H1 (cell line): ENCODE results near the gene PDE4B. TPM values are rescaled to one million over a fixed set of nuclear protein-coding genes. Genes with fewer than 3 reads are reported as not detected.

Experiments
- CTCF ChIA-PET: fragments of 300-600 bp; sonication (Branson Sonifier 250); formaldehyde crosslinking; loops from one replicate; lab custom pipeline; 2021; ENCODE audit not compliant: partially characterized antibody; lab: Charles Lee
- POLR2A ChIA-PET: fragments of 300-600 bp; sonication (Branson Sonifier 250); formaldehyde crosslinking; loops from one replicate; lab custom pipeline; 2021; ENCODE audit warnings: inconsistent platforms; ENCODE audit not compliant: partially characterized antibody; lab: Charles Lee
- DNase-seq, 2 experiments: peaks; one replicate each; pipeline versions ENCODE4 v3.0.0 to v3.0.0-alpha.2; 2010 to 2022; ENCODE audit warnings: low spot score in 2 of 2, low read depth in 1 of 2, mixed read lengths in 1 of 2
- FAIRE-seq: peaks from 2 replicates; lab custom pipeline; 2011; peaks lifted over from hg19 to GRCh38; lab: Jason Lieb, UNC
- H2AFZ ChIP-seq: 2 replicates; pipeline ENCODE4 v1.8.1; 2012; ENCODE audit warnings: low read length, inconsistent platforms
- H2AK5ac ChIP-seq: 2 replicates; pipeline ENCODE4 v1.6.1; 2013; ENCODE audit warnings: low read depth, low read length
- H2BK120ac ChIP-seq: replicated peaks from 2 replicates; pipeline ENCODE3; 2013; ENCODE audit warnings: low read depth, low read length, inconsistent platforms
- H2BK12ac ChIP-seq: 2 replicates; pipeline ENCODE4 v1.6.1; 2013; ENCODE audit warnings: low read depth, low read length
- H2BK15ac ChIP-seq: 2 replicates; pipeline ENCODE4 v1.6.1; 2013; ENCODE audit warnings: low read length
- H2BK20ac ChIP-seq: 2 replicates; pipeline ENCODE4 v1.6.1; 2013; ENCODE audit warnings: low read length
- H2BK5ac ChIP-seq: 2 replicates; pipeline ENCODE4 v1.6.1; 2013; ENCODE audit warnings: low read depth, low read length
- H3K14ac ChIP-seq: 2 replicates; pipeline ENCODE4 v1.6.1; 2013; ENCODE audit warnings: inconsistent platforms; ENCODE audit not compliant: insufficient read length
- H3K18ac ChIP-seq: 2 replicates; pipeline ENCODE4 v1.6.1; 2013; ENCODE audit warnings: low read length; ENCODE audit errors: extremely low read depth
- H3K23ac ChIP-seq: 2 replicates; pipeline ENCODE4 v1.6.1; 2013; ENCODE audit warnings: inconsistent platforms; ENCODE audit not compliant: insufficient read length
- H3K23me2 ChIP-seq: 2 replicates; pipeline ENCODE4 v1.6.1; 2013; ENCODE audit warnings: low read depth, low read length
- H3K27ac ChIP-seq: 2 replicates; pipeline ENCODE4 v1.6.1; 2011; ENCODE audit warnings: low read depth, low read length, inconsistent platforms
- H3K27me3 ChIP-seq, 4 experiments: replicated peaks in 1 of 4; 1 replicate in 1 of 4; 2 replicates in 3 of 4; pipeline versions ENCODE4 v1.6.1 to v1.8.1; 2011 to 2013; ENCODE audit warnings: low read length in 3 of 4, mild to moderate bottlenecking in 3 of 4, inconsistent platforms in 2 of 4, mixed read lengths in 2 of 4, moderate library complexity in 1 of 4; ENCODE audit not compliant: control insufficient read depth in 3 of 4, insufficient read depth in 3 of 4; ENCODE audit errors: extremely low read depth in 1 of 4
- H3K36me3 ChIP-seq, 4 experiments: 2 replicates each; pipeline versions ENCODE4 v1.6.1 to v1.8.1; 2011 to 2013; ENCODE audit warnings: mild to moderate bottlenecking in 4 of 4, low read length in 3 of 4, moderate library complexity in 2 of 4, control low read depth in 1 of 4, inconsistent platforms in 1 of 4; ENCODE audit not compliant: insufficient read depth in 4 of 4, control insufficient read depth in 2 of 4
- H3K4ac ChIP-seq: replicated peaks from 2 replicates; pipeline ENCODE3; 2013; ENCODE audit warnings: low read length, low read depth, mixed read lengths, inconsistent platforms; ENCODE audit not compliant: insufficient read length
- H3K4me1 ChIP-seq, 4 experiments: replicated peaks in 1 of 4; 1 replicate in 1 of 4; 2 replicates in 3 of 4; pipeline versions ENCODE4 v1.6.1 to v1.8.1; 2011 to 2013; ENCODE audit warnings: low read length in 3 of 4, inconsistent platforms in 2 of 4, mixed read lengths in 1 of 4; ENCODE audit not compliant: insufficient read depth in 4 of 4, control insufficient read depth in 3 of 4
- H3K4me2 ChIP-seq, 2 experiments: 2 replicates each; pipeline versions ENCODE4 v1.6.1 to v1.8.1; 2011 to 2013; ENCODE audit warnings: low read depth in 2 of 2, low read length in 2 of 2, control low read depth in 1 of 2, inconsistent platforms in 1 of 2, mild to moderate bottlenecking in 1 of 2; ENCODE audit not compliant: insufficient read depth in 1 of 2
- H3K4me3 ChIP-seq, 4 experiments: fragments of 200-600, 300-600 bp in 1 of 4; sonication (generic), shearing (Covaris generic), sonication (Bioruptor Twin) in 1 of 4; 2 replicates each; pipeline versions ENCODE4 v1.5.1 to v1.8.1; 2011 to 2016; ENCODE audit warnings: low read length in 4 of 4, low read depth in 3 of 4, control low read depth in 2 of 4, inconsistent platforms in 2 of 4, mild to moderate bottlenecking in 2 of 4, mixed read lengths in 1 of 4, moderate library complexity in 1 of 4; ENCODE audit not compliant: insufficient read depth in 2 of 4; ENCODE audit errors: extremely low read depth in 1 of 4
- H3K56ac ChIP-seq: replicated peaks from 2 replicates; pipeline ENCODE3; 2013; ENCODE audit warnings: low read depth, mild to moderate bottlenecking, mixed read lengths, low read length, inconsistent platforms; ENCODE audit not compliant: insufficient read length
- H3K79me1 ChIP-seq: 2 replicates; pipeline ENCODE4 v1.6.1; 2013; ENCODE audit warnings: low read depth, low read length, control low read depth
- H3K79me2 ChIP-seq, 2 experiments: 2 replicates each; pipeline versions ENCODE4 v1.6.1 to v1.8.1; 2012 to 2013; ENCODE audit warnings: low read length in 2 of 2, mild to moderate bottlenecking in 2 of 2, inconsistent platforms in 1 of 2; ENCODE audit not compliant: insufficient read depth in 2 of 2, control insufficient read depth in 1 of 2
- H3K9ac ChIP-seq, 4 experiments: replicated peaks in 1 of 4; 1 replicate in 1 of 4; 2 replicates in 3 of 4; pipeline versions ENCODE4 v1.6.1 to v1.8.1; 2011 to 2013; ENCODE audit warnings: low read depth in 3 of 4, low read length in 3 of 4, control low read depth in 2 of 4, mild to moderate bottlenecking in 2 of 4, moderate library complexity in 2 of 4, inconsistent platforms in 1 of 4; ENCODE audit errors: extremely low read depth in 1 of 4
- H3K9me3 ChIP-seq, 2 experiments: 2 replicates each; pipeline versions ENCODE4 v1.6.1 to v1.8.1; 2012 to 2013; ENCODE audit warnings: mild to moderate bottlenecking in 2 of 2, moderate library complexity in 2 of 2, control low read depth in 1 of 2, inconsistent platforms in 1 of 2, low read depth in 1 of 2, low read length in 1 of 2, mixed read lengths in 1 of 2; ENCODE audit not compliant: insufficient read depth in 2 of 2
- H4K20me1 ChIP-seq, 2 experiments: replicated peaks in 1 of 2; 2 replicates each; pipeline versions ENCODE3 to v1.8.1; 2011 to 2013; ENCODE audit warnings: inconsistent platforms in 2 of 2, low read length in 2 of 2, mild to moderate bottlenecking in 1 of 2; ENCODE audit not compliant: insufficient read depth in 2 of 2, control insufficient read depth in 1 of 2
- H4K5ac ChIP-seq: 2 replicates; pipeline ENCODE4 v1.6.1; 2013; ENCODE audit warnings: low read length, low read depth, mixed read lengths, inconsistent platforms; ENCODE audit not compliant: insufficient read length
- H4K8ac ChIP-seq: 2 replicates; pipeline ENCODE4 v1.8.0; 2013; ENCODE audit warnings: mild to moderate bottlenecking, moderate library complexity, low read length, inconsistent platforms; ENCODE audit not compliant: insufficient read depth; ENCODE audit errors: extremely low read depth
- H4K91ac ChIP-seq: replicated peaks from 2 replicates; pipeline ENCODE3; 2013; ENCODE audit warnings: low read length, mixed read lengths, inconsistent platforms; ENCODE audit not compliant: insufficient read length
- CBX8 ChIP-seq: fragments of 300-800, 300-1000 bp; sonication (generic); IDR thresholded peaks from 2 replicates; pipeline ENCODE4 v1.7.1; 2016; ENCODE audit warnings: low read depth, low read length, borderline replicate concordance
- CEBPB ChIP-seq: IDR thresholded peaks from 2 replicates; pipeline ENCODE4 v1.6.1; 2012; ENCODE audit warnings: low read depth, low read length
- CHD1 ChIP-seq: IDR thresholded peaks from 2 replicates; pipeline ENCODE4 v1.6.1; 2012; ENCODE audit warnings: low read depth, low read length, improper control_type of control experiment
- CHD2 ChIP-seq: IDR thresholded peaks from 2 replicates; pipeline ENCODE4 v1.6.1; 2012; ENCODE audit warnings: low read length, improper control_type of control experiment
- EP300 ChIP-seq, 2 experiments: IDR thresholded peaks; 1 replicate in 1 of 2; 2 replicates in 1 of 2; pipeline ENCODE4 v1.6.1; 2011 to 2012; ENCODE audit warnings: low read depth in 2 of 2, low read length in 2 of 2, mild to moderate bottlenecking in 2 of 2, borderline replicate concordance in 1 of 2, inconsistent platforms in 1 of 2, moderate library complexity in 1 of 2
- GABPA ChIP-seq: IDR thresholded peaks from 2 replicates; pipeline ENCODE4 v1.6.1; 2011; ENCODE audit warnings: mild to moderate bottlenecking, low read length, moderate library complexity, borderline replicate concordance; ENCODE audit not compliant: insufficient read depth
- KDM1A ChIP-seq: fragments of 200-600, 300-600 bp; sonication (generic); IDR thresholded peaks from 2 replicates; pipeline ENCODE4 v1.7.1; 2016; ENCODE audit warnings: mild to moderate bottlenecking, low read length, borderline replicate concordance
- KDM5A ChIP-seq: fragments of 200-600 bp; IDR thresholded peaks from 2 replicates; pipeline ENCODE4 v1.7.1; 2012; ENCODE audit warnings: mild to moderate bottlenecking, low read length, inconsistent platforms, mixed read lengths
- PHF8 ChIP-seq: fragments of 200-600 bp; sonication (generic); conservative IDR thresholded peaks from 2 replicates; pipeline ENCODE4 v1.7.1; 2012; ENCODE audit warnings: low read depth, mild to moderate bottlenecking, inconsistent platforms, low read length, moderate library complexity
- POLR2A ChIP-seq, 2 experiments: IDR thresholded peaks; 1 replicate in 1 of 2; 2 replicates in 1 of 2; pipeline ENCODE4 v1.6.1; 2011; ENCODE audit warnings: low read depth in 2 of 2, low read length in 2 of 2, mild to moderate bottlenecking in 2 of 2; ENCODE audit errors: control extremely low read depth in 1 of 2
- RBBP5 ChIP-seq: IDR thresholded peaks from 2 replicates; pipeline ENCODE4 v1.7.1; 2012; ENCODE audit warnings: low read depth, mild to moderate bottlenecking, inconsistent platforms, low read length, moderate library complexity, borderline replicate concordance
- RXRA ChIP-seq: IDR thresholded peaks from 2 replicates; pipeline ENCODE4 v1.6.1; 2011; ENCODE audit warnings: low read depth, mild to moderate bottlenecking, low read length, moderate library complexity; ENCODE audit not compliant: insufficient read depth
- SIX5 ChIP-seq: IDR thresholded peaks from 2 replicates; pipeline ENCODE4 v1.6.1; 2011; ENCODE audit warnings: mild to moderate bottlenecking, low read depth, low read length
- TAF7 ChIP-seq: optimal IDR thresholded peaks from 2 replicates; pipeline ENCODE3; 2011; ENCODE audit warnings: low read depth, mild to moderate bottlenecking, inconsistent platforms, low read length, moderate library complexity, borderline replicate concordance
- WGBS, 2 experiments: shearing (Covaris generic) in 1 of 2; methylation state at CpG; one replicate each; pipeline versions ENCODE4 v1.1.6 to v1.1.7; 2013 to 2015; ENCODE audit warnings: low lambda C conversion rate in 2 of 2, mixed read lengths in 2 of 2, inconsistent platforms in 1 of 2, low coverage in 1 of 2, missing lambda C conversion rate in 1 of 2; ENCODE audit not compliant: insufficient replicate concordance in 2 of 2, insufficient coverage in 1 of 2, insufficient read length in 1 of 2; ENCODE audit errors: extremely low coverage in 1 of 2, missing lambda C conversion rate in 1 of 2; 5-methylcytosine and 5-hydroxymethylcytosine counted together
- polyA plus RNA-seq, 7 experiments: library from polyadenylated mRNA; depleted of rRNA in 3 of 7; stranded (reverse) in 5 of 7; unstranded in 2 of 7; fragments of >200 nt in 5 of 7; fragments of 200-250 nt in 2 of 7; gene quantifications; 1 replicate in 5 of 7; 2 replicates in 1 of 7; 4 replicates in 1 of 7; pipeline versions ENCODE4 v1.2.1 to v1.2.3, GENCODE V29; 2011 to 2013; ENCODE audit warnings: missing spikeins in 2 of 7, mixed read lengths in 2 of 7
- total RNA-seq: library from RNA; stranded (reverse); fragmentation: NEBNext Ultra II Directional; extraction: Animal tissue kit (Norgen Biotek cat#: 25700); gene quantifications from 2 replicates; pipeline ENCODE4 v1.2.1, GENCODE V29; 2021
- TF ChIP-seq, protein P1 (sequence below): IDR thresholded peaks from 2 replicates; pipeline ENCODE4 v1.6.1; 2012; ENCODE audit warnings: inconsistent platforms

The PDE4B gene
- total and polyA plus RNA-seq, 2 of the 8 experiments (the other 6 are each of a cell fraction or from before 2014, with no cell fraction given) = 5.0 to 15.1 TPM

DNA sequence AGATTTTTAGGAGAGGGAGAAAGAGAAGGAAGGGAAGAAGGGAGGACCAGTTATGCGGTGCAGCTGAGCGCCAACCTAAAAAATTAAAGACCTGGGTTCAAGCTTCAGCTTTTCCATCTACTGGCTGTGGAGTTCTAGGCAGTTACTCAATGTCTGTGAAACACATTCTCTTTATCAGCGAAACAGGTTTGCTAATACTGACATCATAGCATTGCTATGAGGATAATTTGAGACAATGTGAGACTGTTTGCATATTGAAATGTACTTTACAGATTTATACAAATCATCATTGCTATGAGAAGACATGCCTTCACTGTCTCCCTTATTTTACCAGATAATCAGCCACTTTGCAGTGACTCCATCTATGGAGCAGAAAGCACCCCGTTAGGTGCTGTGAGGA, 518.4 kb downstream of the PDE4B start:
- no peaks in the 10 kb centered on the region for H3K79me1 ChIP-seq
- no peaks in the 10 kb centered on the region for H3K27me3 ChIP-seq
- H3K79me2 ChIP-seq = no peaks in the 10 kb centered on the region
- H2AK5ac ChIP-seq = no peak overlapping the region
- H3K9me3 ChIP-seq = no peaks in the 10 kb centered on the region
- no peaks in the 10 kb centered on the region for H3K36me3 ChIP-seq
- H3K4me3 ChIP-seq = no peak overlapping the region
- 78% methylated on average over 4 of the region's 4 CpGs; no CpG with 5 or more reads in 1 of the 2 experiments for WGBS, 2 experiments
- H3K4me1 ChIP-seq = no peaks in the 10 kb centered on the region
- no peak overlapping the region for H3K9ac ChIP-seq
- no peak overlapping the region for H2BK120ac ChIP-seq
- DNase-seq (no peak), FAIRE-seq (no peak)
- no peak overlapping the region for H2BK12ac ChIP-seq
- no peaks in the 10 kb centered on the region for H3K23me2 ChIP-seq
- ChIA-PET POLR2A (no interaction called here), CTCF (interaction anchor here (1.0 kb wide), 1 partner anchor 135 kb away, joined by 3 read pairs; no protein-coding TSS in a partner anchor)
- H2AFZ ChIP-seq = no peak overlapping the region
- no peak overlapping the region for H4K91ac ChIP-seq
- no peak overlapping the region for H2BK5ac ChIP-seq
- no peak overlapping the region for H3K56ac ChIP-seq
- H2BK15ac ChIP-seq = no peak overlapping the region
- H4K20me1 ChIP-seq = no peaks in the 10 kb centered on the region
- no peak overlapping the region for H3K23ac ChIP-seq
- H4K8ac ChIP-seq = no peak overlapping the region
- H2BK20ac ChIP-seq = no peak overlapping the region
- H4K5ac ChIP-seq = no peak overlapping the region
- H3K4me2 ChIP-seq = no peak overlapping the region
- H3K27ac ChIP-seq = no peak overlapping the region
- H3K18ac ChIP-seq = no peak overlapping the region
- H3K4ac ChIP-seq = no peak overlapping the region
- H3K14ac ChIP-seq = no peak overlapping the region
- TF ChIP-seq CBX8 (no peak), CEBPB (no peak), RBBP5 (no peak), EP300 (IDR thresholded peaks at IDR 0.05; ENCODE audit: borderline replicate concordance in 1 of 2, low read depth in 2 of 2, low read length in 2 of 2) (no peak), POLR2A (IDR thresholded peaks at IDR 0.05; ENCODE audit: control extremely low read depth in 1 of 2, low read depth in 2 of 2, low read length in 2 of 2) (no peak), TAF7 (no peak), CHD1 (no peak), PHF8 (no peak), CHD2 (no peak), GABPA (no peak), RXRA (no peak), KDM5A (no peak), SIX5 (no peak), KDM1A (no peak)
- TF ChIP-seq, protein P1, sequence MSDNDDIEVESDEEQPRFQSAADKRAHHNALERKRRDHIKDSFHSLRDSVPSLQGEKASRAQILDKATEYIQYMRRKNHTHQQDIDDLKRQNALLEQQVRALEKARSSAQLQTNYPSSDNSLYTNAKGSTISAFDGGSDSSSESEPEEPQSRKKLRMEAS = no peak
